Measurements from ENCODE around the gene OSBP2.

DNA sequence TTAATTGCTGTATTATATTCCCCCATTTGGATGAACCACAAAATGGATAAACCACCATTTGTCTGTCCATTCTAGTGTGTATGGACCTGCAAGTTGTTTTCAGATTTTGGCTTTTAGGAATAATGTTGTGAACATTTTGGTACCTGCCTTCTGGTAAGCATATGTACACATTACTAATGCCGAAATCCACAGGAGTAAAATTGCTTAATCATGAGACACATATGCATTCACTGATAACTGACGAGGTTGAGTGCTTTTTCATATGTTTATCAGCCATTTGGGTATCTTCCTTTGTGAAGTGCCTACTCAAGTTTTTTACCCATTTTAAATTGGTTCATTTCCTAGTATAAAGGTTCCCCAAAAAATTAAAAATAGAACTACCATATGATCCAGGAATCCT lies 34.2 kb downstream of the OSBP2 start:
- TF ChIP-seq, protein P1, sequence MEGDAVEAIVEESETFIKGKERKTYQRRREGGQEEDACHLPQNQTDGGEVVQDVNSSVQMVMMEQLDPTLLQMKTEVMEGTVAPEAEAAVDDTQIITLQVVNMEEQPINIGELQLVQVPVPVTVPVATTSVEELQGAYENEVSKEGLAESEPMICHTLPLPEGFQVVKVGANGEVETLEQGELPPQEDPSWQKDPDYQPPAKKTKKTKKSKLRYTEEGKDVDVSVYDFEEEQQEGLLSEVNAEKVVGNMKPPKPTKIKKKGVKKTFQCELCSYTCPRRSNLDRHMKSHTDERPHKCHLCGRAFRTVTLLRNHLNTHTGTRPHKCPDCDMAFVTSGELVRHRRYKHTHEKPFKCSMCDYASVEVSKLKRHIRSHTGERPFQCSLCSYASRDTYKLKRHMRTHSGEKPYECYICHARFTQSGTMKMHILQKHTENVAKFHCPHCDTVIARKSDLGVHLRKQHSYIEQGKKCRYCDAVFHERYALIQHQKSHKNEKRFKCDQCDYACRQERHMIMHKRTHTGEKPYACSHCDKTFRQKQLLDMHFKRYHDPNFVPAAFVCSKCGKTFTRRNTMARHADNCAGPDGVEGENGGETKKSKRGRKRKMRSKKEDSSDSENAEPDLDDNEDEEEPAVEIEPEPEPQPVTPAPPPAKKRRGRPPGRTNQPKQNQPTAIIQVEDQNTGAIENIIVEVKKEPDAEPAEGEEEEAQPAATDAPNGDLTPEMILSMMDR (IDR thresholded peaks at IDR 0.05), result no peak
- TF ChIP-seq EP300 (IDR thresholded peaks at IDR 0.05), result no peak
